ENCODE measurements around the gene PRR22.

DNA sequence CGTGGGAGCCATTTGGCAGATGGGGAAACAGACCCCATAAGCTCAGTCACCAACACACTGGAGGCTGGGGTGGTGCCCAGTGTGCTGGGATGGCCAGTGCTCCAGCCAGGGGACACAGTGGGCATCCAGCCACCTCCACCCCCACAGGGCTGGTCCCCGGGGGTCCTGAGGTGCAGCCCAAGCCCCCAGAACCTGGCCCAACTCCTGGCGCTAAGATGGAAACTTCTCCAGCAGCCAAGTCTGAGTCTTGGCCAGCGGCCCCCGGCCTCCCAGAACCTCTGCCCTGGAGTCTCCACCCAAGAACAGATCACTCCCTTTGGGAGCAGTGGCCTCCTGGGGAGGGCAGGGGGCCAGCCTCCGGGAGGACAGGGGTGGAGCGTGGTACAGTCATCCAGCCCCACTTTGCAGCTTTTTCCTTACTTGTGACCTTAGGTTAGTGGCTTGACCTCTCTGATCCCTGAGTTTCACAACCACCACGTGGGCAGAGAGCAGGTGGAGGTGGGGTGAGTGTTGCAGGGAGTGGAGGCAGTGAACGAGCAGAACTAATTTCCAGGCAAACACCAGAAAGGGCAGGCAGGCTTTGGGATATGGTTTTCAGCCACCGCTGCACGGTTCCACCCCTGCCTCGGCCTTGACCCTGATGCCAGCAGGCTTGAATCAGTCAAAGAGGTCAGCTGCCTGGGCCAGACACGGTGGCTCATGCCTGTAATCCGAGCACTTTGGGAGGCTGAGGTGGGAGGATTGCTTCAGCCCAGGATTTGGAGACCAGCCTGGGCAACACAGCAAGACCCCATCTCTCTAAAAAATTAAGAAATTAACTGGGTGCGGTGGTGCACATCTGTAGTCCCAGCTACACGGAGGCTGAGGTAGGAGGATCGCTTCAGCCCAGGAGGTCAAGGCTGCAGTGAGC, 16.1 kb upstream of the PRR22 start:
- TF ChIP-seq EZH2 (IDR thresholded peaks at IDR 0.05), result no peak
- TF ChIP-seq POLR2AphosphoS5 (IDR thresholded peaks at IDR 0.05; ENCODE audit: borderline replicate concordance, low read depth, low read length), result no peak

Measured in SK-N-MC (cell line).